A673 (cell line): ENCODE measurements around the gene EIF3M.

Experiments
- EZH2 ChIP-seq: fragments of 200-600 bp; sonication (generic); IDR thresholded peaks from 2 replicates; pipeline ENCODE4 v1.6.1; 2017; ENCODE audit warnings: borderline replicate concordance, low read depth, mild to moderate bottlenecking, mixed read lengths, antibody characterized with exemption, low read length; ENCODE audit not compliant: poor library complexity, severe bottlenecking
- TF ChIP-seq, protein P1 (sequence below): fragments of 300-800, 200-600 bp; sonication (generic); conservative IDR thresholded peaks from 2 replicates; pipeline ENCODE4 v1.5.1; 2017; ENCODE audit warnings: low read depth, mild to moderate bottlenecking, antibody characterized with exemption, low read length, moderate library complexity, mixed read lengths

DNA sequence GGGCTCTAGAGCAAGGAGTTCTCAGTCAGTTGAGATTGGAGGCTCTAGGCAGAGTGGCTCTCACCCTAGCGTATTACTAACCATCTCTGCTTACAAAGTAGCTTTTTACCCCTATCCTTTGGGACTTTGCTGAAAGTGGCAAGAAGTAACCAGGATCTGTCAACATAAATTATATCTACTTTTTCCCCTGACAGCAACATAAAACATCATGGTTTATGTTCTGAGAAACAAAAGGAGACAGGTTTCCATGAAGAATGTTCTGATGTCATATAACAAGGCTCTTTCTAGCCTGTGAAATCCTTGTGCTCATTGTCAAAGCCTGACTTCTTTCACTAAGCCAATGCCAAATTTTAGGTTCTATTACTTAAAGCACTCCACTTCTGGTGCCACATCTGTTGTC, 7.2 kb upstream of the EIF3M start:
- no peak for TF ChIP-seq EZH2
- TF ChIP-seq, protein P1, sequence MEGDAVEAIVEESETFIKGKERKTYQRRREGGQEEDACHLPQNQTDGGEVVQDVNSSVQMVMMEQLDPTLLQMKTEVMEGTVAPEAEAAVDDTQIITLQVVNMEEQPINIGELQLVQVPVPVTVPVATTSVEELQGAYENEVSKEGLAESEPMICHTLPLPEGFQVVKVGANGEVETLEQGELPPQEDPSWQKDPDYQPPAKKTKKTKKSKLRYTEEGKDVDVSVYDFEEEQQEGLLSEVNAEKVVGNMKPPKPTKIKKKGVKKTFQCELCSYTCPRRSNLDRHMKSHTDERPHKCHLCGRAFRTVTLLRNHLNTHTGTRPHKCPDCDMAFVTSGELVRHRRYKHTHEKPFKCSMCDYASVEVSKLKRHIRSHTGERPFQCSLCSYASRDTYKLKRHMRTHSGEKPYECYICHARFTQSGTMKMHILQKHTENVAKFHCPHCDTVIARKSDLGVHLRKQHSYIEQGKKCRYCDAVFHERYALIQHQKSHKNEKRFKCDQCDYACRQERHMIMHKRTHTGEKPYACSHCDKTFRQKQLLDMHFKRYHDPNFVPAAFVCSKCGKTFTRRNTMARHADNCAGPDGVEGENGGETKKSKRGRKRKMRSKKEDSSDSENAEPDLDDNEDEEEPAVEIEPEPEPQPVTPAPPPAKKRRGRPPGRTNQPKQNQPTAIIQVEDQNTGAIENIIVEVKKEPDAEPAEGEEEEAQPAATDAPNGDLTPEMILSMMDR: no peak
